ENCODE measurements around the gene PVALEF. TPM values are rescaled to one million over a fixed set of nuclear protein-coding genes. Genes with fewer than 3 reads are reported as not detected.

PVALEF gene
- total RNA-seq, 1 donor from 2014 or later: not detected

DNA sequence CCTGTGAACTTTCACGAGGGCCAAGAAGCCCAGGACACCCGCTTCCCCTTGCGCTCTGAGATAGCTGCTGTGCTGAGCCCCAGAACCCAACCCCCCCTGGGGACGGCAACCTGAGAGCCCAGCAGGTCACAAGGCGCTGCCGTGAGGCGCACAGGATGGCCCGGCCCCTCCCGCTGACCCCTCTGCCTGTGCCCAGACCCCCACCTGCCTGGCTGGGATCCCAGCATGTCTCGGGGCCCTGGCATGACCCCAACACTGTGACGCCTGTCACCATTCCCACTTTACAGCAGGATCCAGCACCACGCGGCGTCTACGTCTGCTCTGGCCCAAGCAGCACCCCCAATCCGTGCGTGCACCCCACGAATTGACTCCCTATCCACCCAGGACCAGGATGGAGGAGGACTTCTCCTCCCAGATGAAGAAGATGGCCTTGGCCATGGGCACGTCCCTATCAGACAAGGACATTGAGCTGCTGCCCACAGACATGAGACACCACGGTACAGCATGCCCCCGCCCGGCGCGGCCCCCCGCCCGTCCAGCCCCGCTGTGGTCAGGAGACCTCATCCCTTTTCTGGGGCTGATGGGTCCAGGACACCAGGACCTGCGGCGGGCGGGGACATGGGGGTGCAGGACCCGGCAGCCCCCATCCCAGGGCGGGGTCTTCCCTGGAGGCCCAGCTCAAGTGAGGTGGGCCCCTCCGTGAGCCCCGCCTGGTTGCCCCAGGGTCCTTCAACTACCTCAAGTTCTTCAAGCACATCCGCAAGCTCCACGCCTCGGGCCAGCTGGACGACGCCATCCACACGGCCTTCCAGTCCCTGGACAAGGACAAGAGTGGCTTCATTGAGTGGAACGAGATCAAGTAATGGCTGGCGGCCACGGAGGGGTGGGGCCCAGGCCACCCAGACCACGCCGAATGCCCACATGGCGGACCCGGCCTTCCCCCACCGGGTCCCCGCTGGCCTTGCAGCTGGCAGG, 15.8 kb downstream of the PVALEF start:
- H3K4me1 Mint-ChIP-seq (ENCODE audit: unreplicated experiment): no peaks in the 10 kb centered on the region
- no peaks in the 10 kb centered on the region for H3K36me3 Mint-ChIP-seq (ENCODE audit: unreplicated experiment)
- TF ChIP-seq CTCF (IDR thresholded peaks at IDR 0.05): no peak
- H3K4me3 Mint-ChIP-seq (ENCODE audit: unreplicated experiment): no peak overlapping the region
- H3K27ac Mint-ChIP-seq (ENCODE audit: unreplicated experiment): no peak overlapping the region
- no peak for DNase-seq (ENCODE audit: extremely low spot score, unreplicated experiment)
- H3K27me3 Mint-ChIP-seq (ENCODE audit: unreplicated experiment): no peaks in the 10 kb centered on the region
- H3K9me3 Mint-ChIP-seq (ENCODE audit: unreplicated experiment): no peaks in the 10 kb centered on the region

GRCh38 chr17:81181811-81182185, 16.5 kb downstream of the PVALEF start:
- no peaks in the 10 kb centered on the region for H3K36me3 Mint-ChIP-seq (ENCODE audit: unreplicated experiment)
- H3K4me3 Mint-ChIP-seq (ENCODE audit: unreplicated experiment): no peak overlapping the region
- no peak for DNase-seq (ENCODE audit: extremely low spot score, unreplicated experiment)
- H3K4me1 Mint-ChIP-seq (ENCODE audit: unreplicated experiment): no peaks in the 10 kb centered on the region
- no peak overlapping the region for H3K27ac Mint-ChIP-seq (ENCODE audit: unreplicated experiment)
- no peaks in the 10 kb centered on the region for H3K27me3 Mint-ChIP-seq (ENCODE audit: unreplicated experiment)
- TF ChIP-seq CTCF (IDR thresholded peaks at IDR 0.05): no peak
- H3K9me3 Mint-ChIP-seq (ENCODE audit: unreplicated experiment): no peaks in the 10 kb centered on the region

GRCh38 chr17:81182596-81182995, 17.3 kb downstream of the PVALEF start:
- no peaks in the 10 kb centered on the region for H3K4me1 Mint-ChIP-seq (ENCODE audit: unreplicated experiment)
- TF ChIP-seq CTCF (IDR thresholded peaks at IDR 0.05): no peak
- H3K36me3 Mint-ChIP-seq (ENCODE audit: unreplicated experiment): no peaks in the 10 kb centered on the region
- no peaks in the 10 kb centered on the region for H3K9me3 Mint-ChIP-seq (ENCODE audit: unreplicated experiment)
- H3K4me3 Mint-ChIP-seq (ENCODE audit: unreplicated experiment): no peak overlapping the region
- no peaks in the 10 kb centered on the region for H3K27me3 Mint-ChIP-seq (ENCODE audit: unreplicated experiment)
- H3K27ac Mint-ChIP-seq (ENCODE audit: unreplicated experiment): no peak overlapping the region
- DNase-seq (ENCODE audit: extremely low spot score, unreplicated experiment): no peak

GRCh38 chr17:81183316-81183715, 18.0 kb downstream of the PVALEF start:
- Mint-ChIP-seq H3K27ac (ENCODE audit: unreplicated experiment) (no peak overlapping the region), H3K4me3 (ENCODE audit: unreplicated experiment) (no peak overlapping the region), H3K9me3 (ENCODE audit: unreplicated experiment) (no peaks in the 10 kb centered on the region), H3K27me3 (ENCODE audit: unreplicated experiment) (no peaks in the 10 kb centered on the region), H3K4me1 (ENCODE audit: unreplicated experiment) (no peaks in the 10 kb centered on the region), H3K36me3 (ENCODE audit: unreplicated experiment) (no peaks in the 10 kb centered on the region)
- DNase-seq (ENCODE audit: extremely low spot score, unreplicated experiment): no peak
- no peak for TF ChIP-seq CTCF (IDR thresholded peaks at IDR 0.05)

GRCh38 chr17:81183807-81184206, 18.5 kb downstream of the PVALEF start:
- no peak overlapping the region for H3K27ac Mint-ChIP-seq (ENCODE audit: unreplicated experiment)
- no peaks in the 10 kb centered on the region for H3K9me3 Mint-ChIP-seq (ENCODE audit: unreplicated experiment)
- H3K4me3 Mint-ChIP-seq (ENCODE audit: unreplicated experiment): no peak overlapping the region
- H3K4me1 Mint-ChIP-seq (ENCODE audit: unreplicated experiment): no peaks in the 10 kb centered on the region
- no peak for DNase-seq (ENCODE audit: extremely low spot score, unreplicated experiment)
- H3K36me3 Mint-ChIP-seq (ENCODE audit: unreplicated experiment): no peaks in the 10 kb centered on the region
- TF ChIP-seq CTCF (IDR thresholded peaks at IDR 0.05): no peak
- no peaks in the 10 kb centered on the region for H3K27me3 Mint-ChIP-seq (ENCODE audit: unreplicated experiment)

All from osteocyte (in vitro differentiated cells).